Adipocyte (in vitro differentiated cells): Measurements from ENCODE around the gene RNU7-1.

ENCODE experiments used
- DNase-seq: peaks from one replicate; pipeline ENCODE4 v3.0.0-alpha.2; 2015; ENCODE audit warnings: low read depth
- H3K27me3 ChIP-seq: replicated peaks from 2 replicates; pipeline ENCODE4 v1.7.0; 2013; ENCODE audit warnings: mild to moderate bottlenecking, low read length, moderate library complexity; ENCODE audit not compliant: control insufficient read depth, insufficient read depth
- H3K36me3 ChIP-seq: 2 replicates; pipeline ENCODE4 v1.7.0; 2013; ENCODE audit warnings: low read length, mild to moderate bottlenecking, moderate library complexity; ENCODE audit not compliant: control insufficient read depth, insufficient read depth, severe bottlenecking
- H3K4me1 ChIP-seq: 2 replicates; pipeline ENCODE4 v1.7.0; 2013; ENCODE audit warnings: mild to moderate bottlenecking, low read length, moderate library complexity; ENCODE audit not compliant: control insufficient read depth, insufficient read depth
- H3K4me3 ChIP-seq: 2 replicates; pipeline ENCODE4 v1.7.0; 2013; ENCODE audit warnings: mild to moderate bottlenecking, low read length, moderate library complexity
- H3K9ac ChIP-seq: 2 replicates; pipeline ENCODE4 v1.7.0; 2013; ENCODE audit warnings: mild to moderate bottlenecking, low read length, moderate library complexity
- H3K9me3 ChIP-seq: 2 replicates; pipeline ENCODE4 v1.7.0; 2013; ENCODE audit warnings: mild to moderate bottlenecking, low read length, moderate library complexity; ENCODE audit not compliant: control insufficient read depth

Gene RNU7-1

GRCh38 chr12:6958609-6959057 is 15.0 kb downstream of the RNU7-1 start:
- Histone ChIP-seq H3K9ac (no peak overlapping the region), H3K4me3 (no peak overlapping the region), H3K4me1 (peaks cover 16% of the 10 kb centered on the region), H3K27me3 (peaks cover 6% of the 10 kb centered on the region), H3K36me3 (no peaks in the 10 kb centered on the region), H3K9me3 (no peaks in the 10 kb centered on the region)
- no peak for DNase-seq

- Histone ChIP-seq H3K36me3 (no peaks in the 10 kb centered on the region), H3K9ac (no peak overlapping the region), H3K4me3 (no peak overlapping the region), H3K9me3 (no peaks in the 10 kb centered on the region), H3K27me3 (peaks cover 3% of the 10 kb centered on the region), H3K4me1 (peaks cover 16% of the 10 kb centered on the region)
- DNase-seq, result no peak
These were observed 15.6 kb downstream of the RNU7-1 start for GRCh38 chr12:6959058-6959804.

GRCh38 chr12:6959805-6960592 is 16.4 kb downstream of the RNU7-1 start:
- H3K27me3 ChIP-seq, result no peaks in the 10 kb centered on the region
- peaks cover 16% of the 10 kb centered on the region for H3K4me1 ChIP-seq
- no peak for DNase-seq
- H3K4me3 ChIP-seq, result no peak overlapping the region
- no peaks in the 10 kb centered on the region for H3K9me3 ChIP-seq
- no peak overlapping the region for H3K9ac ChIP-seq
- peaks cover 6% of the 10 kb centered on the region for H3K36me3 ChIP-seq

GRCh38 chr12:6960593-6961277 is 17.1 kb downstream of the RNU7-1 start:
- no peak for DNase-seq
- peaks cover 22% of the 10 kb centered on the region for H3K4me1 ChIP-seq
- H3K27me3 ChIP-seq, result no peaks in the 10 kb centered on the region
- H3K4me3 ChIP-seq, result peak overlapping the region; percentile 59
- H3K9ac ChIP-seq, result peak overlapping the region; percentile 79
- peaks cover 12% of the 10 kb centered on the region for H3K36me3 ChIP-seq
- H3K9me3 ChIP-seq, result no peaks in the 10 kb centered on the region

- DNase-seq, result no peak
- H3K4me1 ChIP-seq, result peaks cover 26% of the 10 kb centered on the region
- peaks cover 17% of the 10 kb centered on the region for H3K36me3 ChIP-seq
- peak overlapping the region; percentile 79 for H3K9ac ChIP-seq
- H3K27me3 ChIP-seq, result no peaks in the 10 kb centered on the region
- peak overlapping the region; percentile 59 for H3K4me3 ChIP-seq
- H3K9me3 ChIP-seq, result no peaks in the 10 kb centered on the region
These were observed 17.7 kb downstream of the RNU7-1 start for GRCh38 chr12:6961278-6961694.

- Histone ChIP-seq H3K9me3 (no peaks in the 10 kb centered on the region), H3K36me3 (peaks cover 23% of the 10 kb centered on the region), H3K4me3 (peak overlapping the region; percentile 59), H3K9ac (peak overlapping the region; percentile 79), H3K27me3 (no peaks in the 10 kb centered on the region), H3K4me1 (peaks cover 27% of the 10 kb centered on the region)
- DNase-seq, result peak; percentile 78
These were observed 18.2 kb downstream of the RNU7-1 start for GRCh38 chr12:6961695-6962284.

- Histone ChIP-seq H3K9me3 (no peaks in the 10 kb centered on the region), H3K36me3 (peaks cover 29% of the 10 kb centered on the region), H3K4me3 (peak overlapping the region; percentile 59), H3K9ac (peak overlapping the region; percentile 79), H3K4me1 (peaks cover 27% of the 10 kb centered on the region), H3K27me3 (no peaks in the 10 kb centered on the region)
- DNase-seq, result no peak
These were observed 18.8 kb downstream of the RNU7-1 start for GRCh38 chr12:6962285-6963015.

GRCh38 chr12:6963016-6963731 is 19.6 kb downstream of the RNU7-1 start:
- Histone ChIP-seq H3K27me3 (no peaks in the 10 kb centered on the region), H3K36me3 (peaks cover 36% of the 10 kb centered on the region), H3K4me1 (peaks cover 27% of the 10 kb centered on the region), H3K9ac (no peak overlapping the region), H3K9me3 (no peaks in the 10 kb centered on the region), H3K4me3 (no peak overlapping the region)
- DNase-seq, result no peak

- peaks cover 31% of the 10 kb centered on the region for H3K4me1 ChIP-seq
These were observed 20.3 kb downstream of the RNU7-1 start for GRCh38 chr12:6963791-6964413.

GRCh38 chr12:6964605-6965025 is 21.0 kb downstream of the RNU7-1 start:
- DNase-seq, result no peak
- Histone ChIP-seq H3K4me1 (peaks cover 37% of the 10 kb centered on the region), H3K4me3 (no peak overlapping the region), H3K36me3 (peaks cover 45% of the 10 kb centered on the region), H3K27me3 (no peaks in the 10 kb centered on the region), H3K9me3 (no peaks in the 10 kb centered on the region), H3K9ac (peak overlapping the region; percentile 41)

More at GRCh38 chr12:6963791-6964413, 20.3 kb downstream of the RNU7-1 start:
- Histone ChIP-seq H3K9ac (no peak overlapping the region), H3K27me3 (no peaks in the 10 kb centered on the region), H3K9me3 (no peaks in the 10 kb centered on the region), H3K4me3 (no peak overlapping the region), H3K36me3 (peaks cover 44% of the 10 kb centered on the region)
- DNase-seq, result no peak
